ENCODE measurements around the gene OR5B17.

GRCh38 chr11:58354727-58355126 lies 4.1 kb downstream of the OR5B17 start:
- no peak for TF ChIP-seq DPF2 (CRISPR knock-in tag; IDR thresholded peaks at IDR 0.05; ENCODE audit: borderline replicate concordance, low read depth)
- TF ChIP-seq ZNF274 (CRISPR knock-in tag; IDR thresholded peaks at IDR 0.05) = no peak
- no peak for TF ChIP-seq ATF3 (CRISPR knock-in tag; IDR thresholded peaks at IDR 0.05)
- no peak for TF ChIP-seq IRF9 (CRISPR knock-in tag; IDR thresholded peaks at IDR 0.05; ENCODE audit: borderline replicate concordance)
- TF ChIP-seq NR2C2 (CRISPR knock-in tag; IDR thresholded peaks at IDR 0.05; ENCODE audit: borderline replicate concordance) = no peak
- TF ChIP-seq ZNF383 (CRISPR knock-in tag; IDR thresholded peaks at IDR 0.05; ENCODE audit: borderline replicate concordance) = no peak
- TF ChIP-seq ZHX1 (CRISPR knock-in tag; IDR thresholded peaks at IDR 0.05; ENCODE audit: low read depth) = no peak
- TF ChIP-seq ZSCAN12 (CRISPR knock-in tag; IDR thresholded peaks at IDR 0.05) = no peak
- TF ChIP-seq AKNA (CRISPR knock-in tag; IDR thresholded peaks at IDR 0.05; ENCODE audit: borderline replicate concordance) = no peak
- no peak for TF ChIP-seq BRCA1 (CRISPR knock-in tag; IDR thresholded peaks at IDR 0.05)

Data from HepG2 (cell line).